Thoracic aorta (tissue), 2 donors: ENCODE measurements around the gene STK32C. TPM values are rescaled to one million over a fixed set of nuclear protein-coding genes. Genes with fewer than 3 reads are reported as not detected.

Experiments used
- ATAC-seq: fragments of 150-250 bp; one replicate; pipeline ENCODE4 v1.8.0; 2017; ENCODE audit warnings: low read depth; ENCODE audit not compliant: insufficient number of reproducible peaks, low FRiP score
- DNase-seq: peaks from one replicate; pipeline ENCODE4 v3.0.0-alpha.2; 2020; ENCODE audit warnings: low spot score
- H3K27ac ChIP-seq, 2 donors: fragments of 200-600 bp; sonication (generic); 1 replicate in 1 of 2; 2 replicates in 1 of 2; pipeline ENCODE4 v1.5.1; 2016; ENCODE audit warnings: mild to moderate bottlenecking in 2 of 2, moderate library complexity in 2 of 2
- H3K27me3 ChIP-seq: fragments of 200-600 bp; sonication (generic); replicated peaks from 2 replicates; pipeline ENCODE4 v1.6.0; 2016; ENCODE audit warnings: mild to moderate bottlenecking; ENCODE audit not compliant: insufficient read depth
- H3K36me3 ChIP-seq: fragments of 200-600 bp; sonication (generic); one replicate; pipeline ENCODE4 v1.5.1; 2016
- H3K4me1 ChIP-seq, 2 donors: fragments of 200-600 bp; sonication (generic); 1 replicate in 1 of 2; 2 replicates in 1 of 2; pipeline versions ENCODE4 v1.5.1 to v1.6.0; 2016; ENCODE audit warnings: low read depth in 2 of 2, mild to moderate bottlenecking in 1 of 2; ENCODE audit not compliant: control insufficient read depth in 1 of 2
- H3K4me3 ChIP-seq: fragments of 200-600 bp; sonication (generic); 2 replicates; pipeline ENCODE4 v1.5.1; 2016; ENCODE audit warnings: mild to moderate bottlenecking
- H3K9me3 ChIP-seq: fragments of 200-600 bp; sonication (generic); 2 replicates; pipeline ENCODE4 v1.5.1; 2016
- total RNA-seq, 2 donors: library from RNA; depleted of rRNA; stranded (reverse); fragments of >200 nt; gene quantifications; one replicate each; pipeline versions ENCODE4 v1.1.0 to v1.2.3, GENCODE V29; 2016
- TF ChIP-seq, protein P1 (sequence below): fragments of 200-600 bp; sonication (generic); IDR thresholded peaks from one replicate; pipeline ENCODE4 v1.5.1; 2019; ENCODE audit warnings: antibody characterized with exemption

STK32C gene
- total RNA-seq, 2 donors from 2014 or later = 1.1 to 4.2 TPM

- Histone ChIP-seq H3K36me3 (no peaks in the 10 kb centered on the region), H3K27ac (no peak overlapping the region), H3K9me3 (no peaks in the 10 kb centered on the region), H3K4me3 (no peak overlapping the region), H3K27me3 (no peaks in the 10 kb centered on the region), H3K4me1 (peaks cover 0 to 14% of the 10 kb centered on the region in 2 donors)
- no peak for ATAC-seq
- TF ChIP-seq, protein P1, sequence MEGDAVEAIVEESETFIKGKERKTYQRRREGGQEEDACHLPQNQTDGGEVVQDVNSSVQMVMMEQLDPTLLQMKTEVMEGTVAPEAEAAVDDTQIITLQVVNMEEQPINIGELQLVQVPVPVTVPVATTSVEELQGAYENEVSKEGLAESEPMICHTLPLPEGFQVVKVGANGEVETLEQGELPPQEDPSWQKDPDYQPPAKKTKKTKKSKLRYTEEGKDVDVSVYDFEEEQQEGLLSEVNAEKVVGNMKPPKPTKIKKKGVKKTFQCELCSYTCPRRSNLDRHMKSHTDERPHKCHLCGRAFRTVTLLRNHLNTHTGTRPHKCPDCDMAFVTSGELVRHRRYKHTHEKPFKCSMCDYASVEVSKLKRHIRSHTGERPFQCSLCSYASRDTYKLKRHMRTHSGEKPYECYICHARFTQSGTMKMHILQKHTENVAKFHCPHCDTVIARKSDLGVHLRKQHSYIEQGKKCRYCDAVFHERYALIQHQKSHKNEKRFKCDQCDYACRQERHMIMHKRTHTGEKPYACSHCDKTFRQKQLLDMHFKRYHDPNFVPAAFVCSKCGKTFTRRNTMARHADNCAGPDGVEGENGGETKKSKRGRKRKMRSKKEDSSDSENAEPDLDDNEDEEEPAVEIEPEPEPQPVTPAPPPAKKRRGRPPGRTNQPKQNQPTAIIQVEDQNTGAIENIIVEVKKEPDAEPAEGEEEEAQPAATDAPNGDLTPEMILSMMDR = no peak
- DNase-seq = no peak
These were observed 149.5 kb downstream of the STK32C start for GRCh38 chr10:132158122-132158741.

Other genes with a start within 250 kb of the STK32C start
- gene JAKMIP3, start 242.0 kb downstream of the STK32C start, total RNA-seq = 1 to 10 TPM in 1 of 2 donors, under 1 TPM in 1; 0.42 to 1.4 TPM
- under 1 TPM in 1 of 2 donors, not detected in 1; 0.28 TPM for gene DPYSL4, start 121.0 kb downstream of the STK32C start, total RNA-seq
- gene LRRC27, start 24.2 kb upstream of the STK32C start, total RNA-seq = 1 to 10 TPM; 3.2 to 8.9 TPM
- gene PWWP2B, start 89.2 kb upstream of the STK32C start, total RNA-seq = 1 to 10 TPM; 5.3 to 7.8 TPM
- gene INPP5A, start 229.8 kb upstream of the STK32C start, total RNA-seq = 100 to 1,000 TPM; 120 to 142 TPM